Fibroblast of the aortic adventitia (primary cell): ENCODE measurements around the gene TPI1. TPM values are rescaled to one million over a fixed set of nuclear protein-coding genes. Genes with fewer than 3 reads are reported as not detected.
A peak's percentile ranks its signal among the peaks of the same experiment; 100 is the strongest.

Source experiments
- DNase-seq: peaks from one replicate; pipeline ENCODE4 v3.0.0-alpha.2; 2010; ENCODE audit warnings: low read depth
- H3K4me3 ChIP-seq: 2 replicates; pipeline ENCODE4 v1.5.1; 2011; ENCODE audit warnings: low read depth, mild to moderate bottlenecking, control low read depth, low read length, moderate library complexity
- total RNA-seq: library from RNA; depleted of rRNA; stranded (reverse); fragments of >200 nt; gene quantifications from 2 replicates; pipeline ENCODE4 v1.2.3, GENCODE V29; 2012; ENCODE audit warnings: low replicate concordance
- TF ChIP-seq, protein P1 (sequence below): IDR thresholded peaks from 2 replicates; pipeline ENCODE4 v1.5.1; 2011; ENCODE audit warnings: mild to moderate bottlenecking, low read length, control low read depth, inconsistent platforms; ENCODE audit not compliant: insufficient read depth

TPI1 gene
- total RNA-seq, 1 donor: 680 TPM

- no peak for DNase-seq
- H3K4me3 ChIP-seq: no peak overlapping the region
- TF ChIP-seq, protein P1, sequence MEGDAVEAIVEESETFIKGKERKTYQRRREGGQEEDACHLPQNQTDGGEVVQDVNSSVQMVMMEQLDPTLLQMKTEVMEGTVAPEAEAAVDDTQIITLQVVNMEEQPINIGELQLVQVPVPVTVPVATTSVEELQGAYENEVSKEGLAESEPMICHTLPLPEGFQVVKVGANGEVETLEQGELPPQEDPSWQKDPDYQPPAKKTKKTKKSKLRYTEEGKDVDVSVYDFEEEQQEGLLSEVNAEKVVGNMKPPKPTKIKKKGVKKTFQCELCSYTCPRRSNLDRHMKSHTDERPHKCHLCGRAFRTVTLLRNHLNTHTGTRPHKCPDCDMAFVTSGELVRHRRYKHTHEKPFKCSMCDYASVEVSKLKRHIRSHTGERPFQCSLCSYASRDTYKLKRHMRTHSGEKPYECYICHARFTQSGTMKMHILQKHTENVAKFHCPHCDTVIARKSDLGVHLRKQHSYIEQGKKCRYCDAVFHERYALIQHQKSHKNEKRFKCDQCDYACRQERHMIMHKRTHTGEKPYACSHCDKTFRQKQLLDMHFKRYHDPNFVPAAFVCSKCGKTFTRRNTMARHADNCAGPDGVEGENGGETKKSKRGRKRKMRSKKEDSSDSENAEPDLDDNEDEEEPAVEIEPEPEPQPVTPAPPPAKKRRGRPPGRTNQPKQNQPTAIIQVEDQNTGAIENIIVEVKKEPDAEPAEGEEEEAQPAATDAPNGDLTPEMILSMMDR: no peak
Observed at GRCh38 chr12:6909421-6910145, 42.3 kb downstream of the TPI1 start.

GRCh38 chr12:6912164-6912935 lies 45.0 kb downstream of the TPI1 start:
- TF ChIP-seq, protein P1: no peak
- DNase-seq: no peak
- H3K4me3 ChIP-seq: no peak overlapping the region

DNA sequence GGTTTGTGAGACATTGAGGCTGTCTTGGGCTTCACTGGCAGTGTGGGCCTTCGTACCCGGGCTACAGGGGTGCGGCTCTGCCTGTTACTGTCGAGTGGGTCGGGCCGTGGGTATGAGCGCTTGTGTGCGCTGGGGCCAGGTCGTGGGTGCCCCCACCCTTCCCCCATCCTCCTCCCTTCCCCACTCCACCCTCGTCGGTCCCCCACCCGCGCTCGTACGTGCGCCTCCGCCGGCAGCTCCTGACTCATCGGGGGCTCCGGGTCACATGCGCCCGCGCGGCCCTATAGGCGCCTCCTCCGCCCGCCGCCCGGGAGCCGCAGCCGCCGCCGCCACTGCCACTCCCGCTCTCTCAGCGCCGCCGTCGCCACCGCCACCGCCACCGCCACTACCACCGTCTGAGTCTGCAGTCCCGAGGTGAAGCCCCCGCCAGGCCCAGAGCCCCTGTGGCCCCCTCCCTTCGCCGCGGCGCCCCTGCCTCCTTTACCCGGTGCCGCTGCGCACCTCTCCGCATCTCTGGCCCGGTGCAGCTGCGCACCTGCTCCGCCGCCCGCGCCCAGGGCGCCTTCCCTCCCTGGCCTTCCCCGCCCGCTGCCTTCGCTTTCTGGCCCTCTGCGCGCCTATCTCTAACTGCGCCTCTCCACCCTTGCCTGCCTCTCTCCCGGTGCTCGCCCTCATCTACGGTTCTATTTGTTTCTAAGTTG lies 47.1 kb downstream of the TPI1 start, which contains the start of gene ENO2:
TSS of gene ENO2 (plus strand) at position 335 of the 701 bp plus-strand sequence. CDS start 1,253 bp downstream, outside the sequence.
- peak within 1 kb of the TSS; percentile 82 for H3K4me3 ChIP-seq
- peak; percentile 51 for DNase-seq
- TF ChIP-seq, protein P1: no peak

DNA sequence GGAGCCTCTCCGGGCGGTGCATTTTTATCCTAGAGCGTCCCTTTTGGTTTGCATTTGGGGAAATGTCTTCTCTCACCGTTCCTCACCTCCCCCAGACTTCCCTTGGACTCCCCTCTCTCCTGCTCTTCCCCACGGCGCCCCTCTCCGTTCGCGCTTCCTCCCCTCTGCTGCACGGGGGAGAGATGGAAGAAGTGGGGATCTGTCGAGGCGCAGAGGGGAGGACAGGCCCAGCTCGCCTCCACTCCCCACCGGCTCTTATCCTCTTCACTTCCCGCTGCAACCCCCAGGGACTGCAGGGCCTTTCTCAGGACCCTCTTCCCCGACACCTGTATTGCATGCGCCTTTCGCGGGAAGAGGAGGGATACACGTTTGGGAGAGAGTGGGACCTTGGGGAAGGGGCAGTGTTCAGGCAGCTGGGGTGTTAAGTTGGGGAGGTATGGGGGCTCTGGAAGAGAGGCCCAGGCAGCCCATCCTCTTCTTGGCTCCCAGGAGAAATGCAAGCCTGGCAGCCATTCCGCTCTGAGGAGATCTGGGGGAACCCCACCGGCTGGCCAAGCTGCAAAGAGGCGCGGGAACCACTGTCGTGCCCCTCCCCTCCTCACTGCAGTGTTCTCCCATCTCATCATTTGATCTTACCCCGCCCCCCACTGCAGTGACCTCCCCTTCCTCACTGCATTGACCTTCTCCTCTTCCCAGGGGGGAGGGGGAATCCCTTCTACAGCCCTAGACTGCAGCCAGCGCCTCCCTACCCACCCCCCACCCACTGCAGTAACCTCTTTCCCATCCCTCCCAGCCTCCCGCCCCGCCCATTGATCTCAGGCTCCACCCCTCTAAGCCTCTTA lies 47.8 kb downstream of the TPI1 start:
- TF ChIP-seq, protein P1: peak; percentile 3
- H3K4me3 ChIP-seq: peak overlapping the region; percentile 82
- no peak for DNase-seq

DNA sequence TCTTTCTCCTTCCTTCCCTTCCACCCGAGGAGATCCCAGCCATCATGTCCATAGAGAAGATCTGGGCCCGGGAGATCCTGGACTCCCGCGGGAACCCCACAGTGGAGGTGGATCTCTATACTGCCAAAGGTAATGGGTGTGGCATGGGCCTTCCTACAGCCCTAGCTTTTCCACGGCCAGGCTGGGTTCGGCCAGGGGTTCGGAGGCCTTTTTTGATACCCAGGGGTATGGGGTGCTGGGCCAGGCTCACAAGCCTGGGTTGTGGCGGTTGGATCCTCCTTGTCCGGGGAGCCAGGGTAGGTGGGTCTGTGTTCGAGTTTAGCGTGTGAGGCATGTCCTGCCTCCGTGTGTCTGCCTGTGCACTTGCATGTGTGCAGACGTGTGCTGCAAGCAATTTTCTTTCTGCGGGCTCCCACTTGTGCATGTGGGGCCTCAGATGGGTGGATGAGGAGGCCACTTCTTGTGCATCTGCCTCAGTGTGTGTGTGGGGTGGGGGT lies 48.5 kb downstream of the TPI1 start:
- TF ChIP-seq, protein P1: no peak
- H3K4me3 ChIP-seq: peak overlapping the region; percentile 82
- DNase-seq: no peak
